Activated CD4-positive, CD25-positive, alpha-beta regulatory T cell treated with anti-CD3 and anti-CD28 coated beads, Interleukin-2, amount 50 U/mL, for 24 hours (primary cell): ENCODE results near the gene MUC22.
"Not testable (repeated sequence)": the region's sequence is repeated elsewhere in the genome, so short reads cannot be mapped to it uniquely, and the experiment has no call there.

Source experiments
- ATAC-seq, 2 donors: fragments of 150-1000 bp; cut with Tn5 transposase; one replicate each; pipeline ENCODE4 v1.10.0; 2021; ENCODE audit warnings: mild to moderate bottlenecking in 1 of 2, moderate library complexity in 1 of 2

Gene MUC22

DNA sequence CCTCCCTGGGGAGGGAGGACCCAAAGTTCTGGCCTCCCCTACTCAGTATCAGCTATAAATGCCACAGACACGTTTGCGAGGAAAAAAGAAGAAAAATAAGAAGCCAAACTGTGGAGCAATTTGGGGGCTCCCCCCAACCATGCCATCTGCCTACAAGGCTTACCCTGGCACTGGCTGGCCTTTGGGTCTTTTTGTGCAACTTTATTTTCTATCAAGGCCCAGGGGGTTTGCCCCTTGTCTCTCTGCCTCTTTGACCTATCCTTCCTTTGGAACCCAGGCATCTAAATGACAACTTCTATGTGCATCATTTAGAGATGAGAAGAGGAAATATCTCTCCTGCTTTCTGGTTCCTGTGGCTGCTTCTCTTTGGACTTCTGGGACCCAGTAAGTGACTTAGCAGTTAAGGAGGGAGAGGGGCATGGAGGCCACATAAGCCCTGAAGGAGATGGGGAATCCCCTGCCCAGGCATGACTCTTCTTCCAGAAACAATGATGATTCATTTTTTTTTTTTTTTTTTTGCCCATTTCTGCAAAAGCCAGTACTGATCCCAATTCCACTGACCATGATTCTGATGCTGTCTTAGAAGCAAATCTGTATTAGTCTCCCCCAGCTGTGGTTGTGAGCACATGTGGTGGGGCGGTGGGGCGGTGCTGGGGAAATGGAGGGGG is at the start of gene MUC22:
TSS of gene MUC22 (plus strand) at position 82 of the 668 bp plus-strand sequence. CDS start at position 315, 233 bp downstream.
- ATAC-seq = peak; percentile 68 to 74

GRCh38 chr6:30960907-30961673 is 49.2 kb upstream of the MUC22 start:
- no peak for ATAC-seq

GRCh38 chr6:30962716-30963115 is 47.6 kb upstream of the MUC22 start:
- ATAC-seq = no peak

DNA sequence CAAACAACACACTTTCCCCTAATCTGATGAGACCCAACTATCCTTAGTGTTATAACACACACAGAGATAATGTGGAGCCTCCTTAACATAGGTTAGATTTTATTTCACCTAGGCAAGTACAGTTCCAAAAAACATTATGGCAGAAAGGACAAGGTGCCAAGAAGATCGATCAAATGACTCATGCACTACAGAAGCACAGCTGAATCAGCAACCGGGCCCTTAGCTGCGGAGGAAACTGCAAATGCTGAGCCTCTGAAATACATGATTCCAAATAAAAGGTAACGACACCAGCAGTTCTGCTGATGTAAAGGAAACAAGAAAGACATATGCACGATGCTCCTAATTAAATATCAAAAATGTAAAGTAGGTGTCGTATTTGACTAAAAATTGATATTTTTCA is 46.6 kb upstream of the MUC22 start:
- ATAC-seq = no peak

GRCh38 chr6:30964075-30964474 is 46.2 kb upstream of the MUC22 start:
- no peak for ATAC-seq

DNA sequence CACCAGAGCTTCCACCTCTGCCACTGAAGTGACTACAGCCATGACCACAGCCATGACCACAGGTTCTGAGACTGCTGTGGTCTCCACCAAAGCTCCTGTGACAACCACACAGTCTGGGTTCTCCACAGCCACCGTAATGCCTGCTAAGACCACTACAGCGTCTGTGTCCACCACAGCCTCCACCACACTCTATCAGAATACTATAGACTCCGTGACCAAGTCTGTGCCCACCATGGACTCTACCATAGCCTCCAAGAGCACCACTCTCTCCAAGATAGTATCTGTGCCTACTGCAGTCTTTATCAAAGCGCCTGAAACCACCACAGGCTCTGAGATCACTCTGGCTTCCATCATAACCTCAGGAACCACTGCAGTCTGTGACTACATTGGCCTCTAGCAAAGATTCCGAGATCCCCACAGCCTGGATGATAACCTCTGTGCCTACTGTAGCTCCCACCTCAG is 45.1 kb upstream of the MUC22 start:
- no peak for ATAC-seq

- no peak for ATAC-seq
These were observed 44.1 kb upstream of the MUC22 start for GRCh38 chr6:30966154-30966553.

DNA sequence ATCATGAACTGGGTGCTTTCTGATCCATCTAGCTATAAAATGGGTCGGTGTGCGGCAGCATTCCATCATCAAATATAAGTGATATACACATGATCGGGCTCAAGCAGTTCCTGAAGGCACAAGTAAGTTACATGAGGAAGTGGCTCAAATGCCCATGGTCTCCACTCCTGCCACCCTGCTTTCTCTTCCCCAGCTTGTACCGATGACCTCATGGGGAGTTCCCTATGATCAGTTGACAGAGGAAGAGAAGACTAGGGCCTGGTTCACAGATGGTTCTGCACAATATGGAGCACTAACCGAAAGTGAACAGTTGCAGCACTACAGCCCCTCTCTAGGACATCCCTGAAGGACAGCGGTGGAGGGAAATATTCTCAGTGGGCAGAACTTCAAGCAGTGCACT is 41.1 kb upstream of the MUC22 start:
- ATAC-seq = not testable (repeated sequence)

- ATAC-seq = no peak
These were observed 39.3 kb upstream of the MUC22 start for GRCh38 chr6:30970946-30971345.

GRCh38 chr6:30972816-30973215 is 37.5 kb upstream of the MUC22 start:
- ATAC-seq = no peak

DNA sequence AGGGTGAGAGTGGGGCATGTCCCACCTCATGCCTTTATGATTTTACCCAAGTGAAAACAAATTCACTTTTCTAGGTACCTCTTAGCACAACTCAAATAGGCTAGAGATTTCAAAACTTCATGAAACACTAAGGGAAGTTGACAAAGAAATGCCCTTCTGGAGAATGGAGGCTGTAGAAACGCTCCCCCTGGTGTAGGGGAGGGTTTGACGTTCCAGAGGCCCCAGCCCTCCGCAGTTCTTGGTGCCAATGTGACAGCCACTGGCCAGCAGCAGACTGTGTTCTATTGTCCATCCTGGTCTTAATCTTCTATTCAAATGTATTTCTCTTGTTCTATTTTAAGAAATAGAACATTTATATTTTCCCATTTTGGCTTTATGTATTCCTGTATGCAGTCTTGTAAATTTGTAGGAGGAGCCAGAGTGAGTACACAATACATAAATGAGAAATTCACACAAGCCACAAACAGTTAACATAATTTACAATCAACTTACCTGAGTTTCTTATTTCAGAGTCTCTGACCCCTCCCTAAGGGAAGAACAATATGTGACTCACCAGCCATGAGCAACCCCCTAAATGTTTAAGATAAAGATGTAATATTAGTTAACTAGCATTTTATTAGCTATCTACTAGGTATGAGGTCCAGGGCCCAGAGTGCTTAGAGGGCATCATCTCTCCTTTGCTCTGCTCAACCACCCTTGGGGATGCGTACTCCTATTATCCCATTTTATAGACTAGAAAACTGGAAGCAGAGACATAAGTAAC is 35.6 kb upstream of the MUC22 start:
- ATAC-seq = no peak

DNA sequence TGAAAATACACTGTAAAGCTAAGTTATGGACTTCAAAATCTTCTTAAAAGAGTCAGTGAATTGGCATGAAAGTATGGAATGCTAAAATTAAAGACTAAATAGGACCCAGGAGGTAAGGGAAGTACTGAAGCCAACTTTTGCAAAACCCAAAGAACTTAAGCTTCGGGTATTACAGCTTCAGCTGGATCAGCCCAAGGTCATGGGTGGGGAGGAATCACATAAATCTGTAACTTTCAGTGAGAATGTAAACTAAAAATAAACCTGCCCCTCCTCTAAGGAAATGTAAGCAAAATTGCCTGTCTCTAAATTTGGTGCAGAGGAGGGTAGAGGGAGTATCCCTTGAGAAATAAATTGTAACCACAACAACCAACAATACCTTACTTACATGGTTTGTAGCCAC is 31.1 kb upstream of the MUC22 start:
- ATAC-seq = no peak

DNA sequence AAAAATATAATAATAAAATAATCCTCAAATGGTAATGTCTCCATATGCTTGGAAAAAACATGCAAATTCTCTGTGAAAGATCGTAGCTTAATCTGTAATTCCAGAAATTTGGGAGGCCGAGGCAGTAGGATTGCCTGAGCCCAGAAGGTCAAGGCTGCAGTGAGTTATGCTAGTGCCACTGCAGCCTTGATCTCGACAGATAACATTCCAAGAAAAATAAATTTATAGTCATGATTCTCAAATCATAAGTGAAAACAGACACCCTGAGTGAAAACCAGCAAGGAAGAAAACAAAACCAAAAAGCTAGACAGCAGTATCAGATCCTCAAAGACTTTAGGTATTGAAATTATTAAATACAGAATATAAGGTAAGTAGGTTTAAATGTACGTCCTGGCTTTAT is 30.6 kb upstream of the MUC22 start:
- ATAC-seq = no peak

DNA sequence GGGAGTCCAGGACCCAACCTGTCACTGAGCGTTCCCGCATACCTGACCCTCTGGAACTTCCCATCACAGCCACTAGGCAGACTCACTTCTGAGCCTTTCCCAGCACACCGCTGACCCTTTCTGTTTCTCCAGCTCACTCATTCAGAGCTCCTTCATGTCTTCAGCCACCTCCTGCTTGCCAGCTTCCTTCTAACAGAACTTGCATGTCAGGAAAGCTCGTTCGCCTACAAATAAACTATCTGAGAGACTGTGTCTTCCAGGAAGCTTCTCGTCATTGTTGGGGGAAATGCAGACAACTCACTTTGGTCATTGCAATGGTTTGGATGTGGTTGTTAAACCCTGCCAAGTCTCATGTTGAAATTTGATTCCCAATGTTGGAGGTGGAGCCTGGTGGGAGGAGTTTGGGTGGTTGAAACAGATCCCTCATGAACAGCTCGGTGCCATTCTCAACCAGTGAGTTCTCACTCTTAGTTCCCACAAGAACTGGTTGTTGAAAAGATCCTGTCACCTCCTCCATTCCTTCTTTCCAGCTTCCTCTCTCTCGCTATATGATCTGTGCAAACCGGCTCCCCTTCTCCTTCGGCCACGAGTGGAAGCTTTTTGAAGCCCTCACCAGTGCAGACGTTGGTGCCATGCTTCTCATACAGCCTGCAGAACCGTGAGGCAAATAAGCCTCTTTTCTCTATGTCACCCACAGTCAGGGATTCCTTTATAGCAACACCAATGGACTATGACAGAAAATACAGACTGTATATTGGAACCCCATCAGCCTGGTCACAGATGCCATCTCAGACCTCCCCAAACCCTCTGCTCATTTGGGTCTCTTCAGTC is 28.1 kb upstream of the MUC22 start:
- no peak for ATAC-seq

DNA sequence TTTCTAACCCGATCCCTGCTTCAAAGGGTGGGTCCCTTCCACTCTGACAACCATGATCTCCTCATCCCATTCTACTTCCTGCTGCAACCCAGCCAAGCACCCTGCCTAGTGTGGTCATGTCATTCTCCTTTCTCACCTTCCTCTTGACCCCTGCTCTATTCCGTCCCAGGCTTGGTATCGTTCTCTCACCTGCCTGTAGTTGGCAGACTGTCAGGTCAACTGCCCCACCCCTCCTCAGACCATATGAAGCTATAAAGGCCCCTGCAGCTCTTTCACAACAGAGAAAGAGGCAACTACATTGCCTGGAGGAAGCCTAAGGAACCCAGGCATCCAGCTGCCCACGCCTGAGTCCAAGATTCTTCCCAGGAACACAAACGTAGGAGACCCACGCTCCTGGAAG is 26.8 kb upstream of the MUC22 start, which contains the start of gene MUC21:
TSS of gene MUC21 (plus strand) at position 280 of the 400 bp plus-strand sequence. CDS start 241 bp downstream, outside the sequence.
- ATAC-seq = no peak

DNA sequence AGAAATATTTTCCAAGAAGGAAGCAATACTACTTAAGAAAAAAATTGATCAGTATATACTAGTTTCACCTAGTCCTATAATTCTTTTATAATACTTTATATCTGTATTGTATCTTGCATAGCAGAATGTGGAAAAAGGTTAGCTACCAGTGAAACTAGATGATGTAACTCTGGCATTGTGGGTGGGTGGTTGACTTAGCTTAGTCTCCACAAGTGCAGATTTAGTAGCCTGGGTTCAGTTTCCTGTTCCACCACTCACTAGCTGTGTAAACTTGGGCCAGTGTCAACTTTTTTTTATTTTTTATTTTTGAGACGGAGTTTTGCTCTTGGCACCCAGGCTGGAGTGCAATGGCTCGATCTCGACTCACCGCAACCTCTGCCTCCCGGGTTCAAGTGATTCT is 24.8 kb upstream of the MUC22 start:
- peak in 1 of 2 donors; percentile 30 for ATAC-seq

DNA sequence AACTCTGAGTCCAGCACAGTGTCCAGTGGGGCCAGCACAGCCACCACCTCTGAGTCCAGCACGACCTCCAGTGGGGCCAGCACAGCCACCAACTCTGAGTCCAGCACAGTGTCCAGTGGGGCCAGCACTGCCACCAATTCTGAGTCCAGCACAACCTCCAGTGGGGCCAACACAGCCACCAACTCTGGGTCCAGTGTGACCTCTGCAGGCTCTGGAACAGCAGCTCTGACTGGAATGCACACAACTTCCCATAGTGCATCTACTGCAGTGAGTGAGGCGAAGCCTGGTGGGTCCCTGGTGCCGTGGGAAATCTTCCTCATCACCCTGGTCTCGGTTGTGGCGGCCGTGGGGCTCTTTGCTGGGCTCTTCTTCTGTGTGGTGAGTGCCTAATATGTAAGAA is 23.0 kb upstream of the MUC22 start:
- no peak for ATAC-seq

- ATAC-seq = no peak
These were observed 22.0 kb upstream of the MUC22 start for GRCh38 chr6:30988209-30988825.

DNA sequence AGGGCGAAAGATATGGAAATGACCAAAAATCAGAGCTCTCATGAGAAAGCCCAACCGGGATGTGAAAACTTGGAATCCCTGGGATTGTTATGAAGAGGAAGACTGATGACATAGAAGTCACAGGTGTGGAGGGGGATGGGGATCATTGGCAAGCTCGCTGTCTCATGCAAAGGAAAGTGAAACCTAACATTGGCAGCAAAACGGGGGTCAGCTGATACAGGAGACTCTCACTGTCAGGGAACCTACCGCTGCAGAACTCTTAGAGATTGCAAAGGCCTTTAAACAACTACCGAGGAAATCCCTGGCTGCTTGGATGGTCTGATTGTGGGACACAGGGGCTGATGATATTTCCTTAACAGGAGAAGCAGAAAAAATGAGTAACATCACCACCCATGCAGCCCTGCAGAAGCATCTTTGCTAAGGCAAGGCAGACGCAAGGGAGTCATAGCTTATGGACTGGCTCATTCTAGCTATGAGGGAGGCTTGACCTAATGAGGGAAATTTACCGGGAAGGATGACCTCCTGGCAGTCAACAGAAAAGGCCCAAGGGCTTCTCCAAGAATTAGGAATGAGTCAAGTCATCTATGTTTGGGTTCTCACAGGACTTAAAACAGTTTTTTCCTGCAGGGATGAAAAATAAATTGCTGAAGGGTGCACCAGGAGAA is 19.7 kb upstream of the MUC22 start:
- peak; percentile 65 to 75 for ATAC-seq

- ATAC-seq = no peak
These were observed 18.4 kb upstream of the MUC22 start for GRCh38 chr6:30991891-30992290.

DNA sequence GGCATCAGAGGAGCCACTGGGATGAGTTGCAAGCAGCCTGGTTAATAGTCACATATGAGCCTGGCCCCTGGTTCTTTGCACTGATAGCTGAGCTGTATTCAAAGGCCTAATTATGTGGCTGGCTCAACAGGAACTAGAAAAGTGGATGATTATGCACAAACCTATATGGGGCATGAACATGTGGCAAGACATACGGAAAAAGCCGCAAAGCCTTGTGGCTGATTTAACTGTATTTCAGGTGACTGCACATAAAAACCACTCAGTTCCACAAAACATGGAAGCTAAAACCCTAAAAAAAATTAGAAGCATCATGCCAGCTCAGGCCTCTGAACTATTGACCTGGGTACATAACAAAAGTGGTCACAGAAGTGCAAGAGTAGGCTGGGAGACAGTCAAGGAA is 13.0 kb upstream of the MUC22 start:
- ATAC-seq = no peak
